ENCODE measurements around the gene CCSAP.

GRCh38 chr1:229296541-229296941, 46.3 kb downstream of the CCSAP start:
- TF ChIP-seq, protein P1, sequence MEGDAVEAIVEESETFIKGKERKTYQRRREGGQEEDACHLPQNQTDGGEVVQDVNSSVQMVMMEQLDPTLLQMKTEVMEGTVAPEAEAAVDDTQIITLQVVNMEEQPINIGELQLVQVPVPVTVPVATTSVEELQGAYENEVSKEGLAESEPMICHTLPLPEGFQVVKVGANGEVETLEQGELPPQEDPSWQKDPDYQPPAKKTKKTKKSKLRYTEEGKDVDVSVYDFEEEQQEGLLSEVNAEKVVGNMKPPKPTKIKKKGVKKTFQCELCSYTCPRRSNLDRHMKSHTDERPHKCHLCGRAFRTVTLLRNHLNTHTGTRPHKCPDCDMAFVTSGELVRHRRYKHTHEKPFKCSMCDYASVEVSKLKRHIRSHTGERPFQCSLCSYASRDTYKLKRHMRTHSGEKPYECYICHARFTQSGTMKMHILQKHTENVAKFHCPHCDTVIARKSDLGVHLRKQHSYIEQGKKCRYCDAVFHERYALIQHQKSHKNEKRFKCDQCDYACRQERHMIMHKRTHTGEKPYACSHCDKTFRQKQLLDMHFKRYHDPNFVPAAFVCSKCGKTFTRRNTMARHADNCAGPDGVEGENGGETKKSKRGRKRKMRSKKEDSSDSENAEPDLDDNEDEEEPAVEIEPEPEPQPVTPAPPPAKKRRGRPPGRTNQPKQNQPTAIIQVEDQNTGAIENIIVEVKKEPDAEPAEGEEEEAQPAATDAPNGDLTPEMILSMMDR (IDR thresholded peaks at IDR 0.05) = no peak
- TF ChIP-seq EP300 (IDR thresholded peaks at IDR 0.05; ENCODE audit: low read depth) = no peak
- TF ChIP-seq POLR2AphosphoS5 (IDR thresholded peaks at IDR 0.05) = no peak
- no peak for TF ChIP-seq POLR2A (IDR thresholded peaks at IDR 0.05)
